ENCODE data around the gene PPFIA1. TPM values are rescaled to one million over a fixed set of nuclear protein-coding genes. Genes with fewer than 3 reads are reported as not detected.
"Not testable (repeated sequence)": the region's sequence is repeated elsewhere in the genome, so short reads cannot be mapped to it uniquely, and the experiment has no call there.

PPFIA1 gene
- total RNA-seq, 1 donor from 2014 or later, result 38.6 TPM

GRCh38 chr11:70383664-70384565 lies 113.4 kb downstream of the PPFIA1 start:
- Histone ChIP-seq H3K4me3 (ENCODE audit: low read depth, low read length) (no peak overlapping the region), H3K36me3 (ENCODE audit: control insufficient read depth, insufficient read depth, low read length) (peaks cover 4% of the 10 kb centered on the region), H3K27me3 (ENCODE audit: control insufficient read depth, insufficient read depth, low read length) (no peaks in the 10 kb centered on the region)
- no peak for TF ChIP-seq CTCF (IDR thresholded peaks at IDR 0.05; ENCODE audit: insufficient read depth, low read length, poor library complexity, severe bottlenecking)
- DNase-seq (ENCODE audit: low read depth), result no peak

- DNase-seq (ENCODE audit: low read depth), result no peak
- Histone ChIP-seq H3K27me3 (ENCODE audit: control insufficient read depth, insufficient read depth, low read length) (no peaks in the 10 kb centered on the region), H3K36me3 (ENCODE audit: control insufficient read depth, insufficient read depth, low read length) (peaks cover 4% of the 10 kb centered on the region), H3K4me3 (ENCODE audit: low read depth, low read length) (no peak overlapping the region)
- no peak for TF ChIP-seq CTCF (IDR thresholded peaks at IDR 0.05; ENCODE audit: insufficient read depth, low read length, poor library complexity, severe bottlenecking)
These were observed 114.2 kb downstream of the PPFIA1 start for GRCh38 chr11:70384566-70385152.

GRCh38 chr11:70387564-70387963 lies 117.1 kb downstream of the PPFIA1 start:
- no peaks in the 10 kb centered on the region for H3K27me3 ChIP-seq (ENCODE audit: control insufficient read depth, insufficient read depth, low read length)
- no peak for TF ChIP-seq CTCF (IDR thresholded peaks at IDR 0.05; ENCODE audit: insufficient read depth, low read length, poor library complexity, severe bottlenecking)
- H3K4me3 ChIP-seq (ENCODE audit: low read depth, low read length), result no peak overlapping the region
- H3K36me3 ChIP-seq (ENCODE audit: control insufficient read depth, insufficient read depth, low read length), result peaks cover 4% of the 10 kb centered on the region
- DNase-seq (ENCODE audit: low read depth), result no peak

- Histone ChIP-seq H3K27me3 (ENCODE audit: control insufficient read depth, insufficient read depth, low read length) (no peaks in the 10 kb centered on the region), H3K4me3 (ENCODE audit: low read depth, low read length) (no peak overlapping the region), H3K36me3 (ENCODE audit: control insufficient read depth, insufficient read depth, low read length) (peaks cover 2% of the 10 kb centered on the region)
- no peak for DNase-seq (ENCODE audit: low read depth)
- TF ChIP-seq CTCF (IDR thresholded peaks at IDR 0.05; ENCODE audit: insufficient read depth, low read length, poor library complexity, severe bottlenecking), result no peak
These were observed 118.7 kb downstream of the PPFIA1 start for GRCh38 chr11:70389201-70389600.

- H3K27me3 ChIP-seq (ENCODE audit: control insufficient read depth, insufficient read depth, low read length); DNase-seq (ENCODE audit: low read depth); H3K36me3 ChIP-seq (ENCODE audit: control insufficient read depth, insufficient read depth, low read length); H3K4me3 ChIP-seq (ENCODE audit: low read depth, low read length): not testable (repeated sequence)
These were observed 120.4 kb downstream of the PPFIA1 start for GRCh38 chr11:70390882-70391281.

GRCh38 chr11:70394211-70394950 lies 123.9 kb downstream of the PPFIA1 start:
- H3K36me3 ChIP-seq (ENCODE audit: control insufficient read depth, insufficient read depth, low read length), result no peaks in the 10 kb centered on the region
- TF ChIP-seq CTCF (IDR thresholded peaks at IDR 0.05; ENCODE audit: insufficient read depth, low read length, poor library complexity, severe bottlenecking), result no peak

More at GRCh38 chr11:70394211-70394950, 123.9 kb downstream of the PPFIA1 start:
- no peaks in the 10 kb centered on the region for H3K27me3 ChIP-seq (ENCODE audit: control insufficient read depth, insufficient read depth, low read length)
- no peak for DNase-seq (ENCODE audit: low read depth)
- H3K4me3 ChIP-seq (ENCODE audit: low read depth, low read length), result no peak overlapping the region
